Stomach (tissue), 4 donors: ENCODE measurements around the gene EDN1.

Experiments
- EP300 ChIP-seq: sonication (generic); formaldehyde crosslinking; IDR thresholded peaks from one replicate; pipeline ENCODE4 v1.6.1; 2017; ENCODE audit warnings: antibody characterized with exemption
- POLR2AphosphoS5 ChIP-seq, 3 donors: sonication (generic); formaldehyde crosslinking; IDR thresholded peaks; one replicate each; pipeline ENCODE4 v1.6.1; 2016; ENCODE audit warnings: antibody characterized with exemption in 3 of 3
- TF ChIP-seq, protein P1 (sequence below), 7 experiments: fragments of 450-650 bp in 4 of 7; fragments of 200-600 bp in 3 of 7; sonication (generic) in 3 of 7; IDR thresholded peaks; one replicate each; pipeline ENCODE4 v1.5.1; 2016 to 2019; ENCODE audit warnings: antibody characterized with exemption in 7 of 7, control low read depth in 2 of 7, mild to moderate bottlenecking in 1 of 7

- TF ChIP-seq, protein P1, sequence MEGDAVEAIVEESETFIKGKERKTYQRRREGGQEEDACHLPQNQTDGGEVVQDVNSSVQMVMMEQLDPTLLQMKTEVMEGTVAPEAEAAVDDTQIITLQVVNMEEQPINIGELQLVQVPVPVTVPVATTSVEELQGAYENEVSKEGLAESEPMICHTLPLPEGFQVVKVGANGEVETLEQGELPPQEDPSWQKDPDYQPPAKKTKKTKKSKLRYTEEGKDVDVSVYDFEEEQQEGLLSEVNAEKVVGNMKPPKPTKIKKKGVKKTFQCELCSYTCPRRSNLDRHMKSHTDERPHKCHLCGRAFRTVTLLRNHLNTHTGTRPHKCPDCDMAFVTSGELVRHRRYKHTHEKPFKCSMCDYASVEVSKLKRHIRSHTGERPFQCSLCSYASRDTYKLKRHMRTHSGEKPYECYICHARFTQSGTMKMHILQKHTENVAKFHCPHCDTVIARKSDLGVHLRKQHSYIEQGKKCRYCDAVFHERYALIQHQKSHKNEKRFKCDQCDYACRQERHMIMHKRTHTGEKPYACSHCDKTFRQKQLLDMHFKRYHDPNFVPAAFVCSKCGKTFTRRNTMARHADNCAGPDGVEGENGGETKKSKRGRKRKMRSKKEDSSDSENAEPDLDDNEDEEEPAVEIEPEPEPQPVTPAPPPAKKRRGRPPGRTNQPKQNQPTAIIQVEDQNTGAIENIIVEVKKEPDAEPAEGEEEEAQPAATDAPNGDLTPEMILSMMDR (IDR thresholded peaks at IDR 0.05) = no peak
- TF ChIP-seq POLR2AphosphoS5 (IDR thresholded peaks at IDR 0.05) (no peak), EP300 (no peak)
Measured at GRCh38 chr6:12260458-12261093, 29.6 kb upstream of the EDN1 start.
